HepG2 (cell line): ENCODE measurements around the gene CRHBP. TPM values are rescaled to one million over a fixed set of nuclear protein-coding genes. Genes with fewer than 3 reads are reported as not detected.

Experiments
- ATAC-seq: fragments of 200-7000 bp; cut with Tn5 transposase; 3 replicates; pipeline ENCODE4 v1.9.1; 2020; ENCODE audit warnings: mild to moderate bottlenecking, moderate library complexity
- BruUV-seq: library from RNA; stranded (reverse); fragments of 400-500 nt; replicated peaks from 2 replicates; lab custom pipeline; 2021; lab: Mats Ljungman, UMichigan
- CTCF ChIA-PET: fragments of 300-600 bp; formaldehyde crosslinking; extraction: SDS; loops from one replicate; lab custom pipeline; 2021; ENCODE audit warnings: low total read pairs, inconsistent platforms, low intra/inter-chr PET ratio; lab: Yijun Ruan, JAX
- POLR2A ChIA-PET: fragments of 350-600 bp; sonication (Branson Sonifier 250); formaldehyde crosslinking; loops from one replicate; lab custom pipeline; 2020; ENCODE audit warnings: antibody characterized with exemption, inconsistent platforms; lab: Yijun Ruan, JAX
- DNase-seq: peaks from one replicate; pipeline ENCODE4 v3.0.0-alpha.2; 2015; ENCODE audit warnings: low spot score
- FAIRE-seq: peaks from 3 replicates; lab custom pipeline; 2011; peaks lifted over from hg19 to GRCh38; lab: Jason Lieb, UNC
- H2AFZ ChIP-seq: one replicate; pipeline ENCODE4 v1.6.1; 2011; ENCODE audit warnings: low read length, inconsistent platforms
- H3K27ac ChIP-seq: fragments of 300-600 bp; 3 replicates; pipeline ENCODE4 v1.8.0; 2011; ENCODE audit warnings: mixed run types, mild to moderate bottlenecking, mixed read lengths, low read length, inconsistent platforms; ENCODE audit not compliant: insufficient read depth; ENCODE audit errors: extremely low read length
- H3K27me3 ChIP-seq, 2 experiments: fragments of 200-600 bp in 1 of 2; 2 replicates in 1 of 2; 3 replicates in 1 of 2; pipeline versions ENCODE4 v1.6.0 to v1.8.0; 2011; ENCODE audit warnings: low read length in 2 of 2, mild to moderate bottlenecking in 2 of 2, moderate library complexity in 2 of 2, inconsistent platforms in 1 of 2; ENCODE audit not compliant: insufficient read depth in 2 of 2, control insufficient read depth in 1 of 2
- H3K36me3 ChIP-seq, 2 experiments: fragments of 200-600 bp in 1 of 2; replicated peaks in 1 of 2; 2 replicates in 1 of 2; 3 replicates in 1 of 2; pipeline versions ENCODE4 v1.5.1 to v1.8.0; 2011; ENCODE audit warnings: low read length in 2 of 2, inconsistent platforms in 1 of 2; ENCODE audit not compliant: insufficient read depth in 2 of 2, control insufficient read depth in 1 of 2
- H3K4me1 ChIP-seq: 2 replicates; pipeline ENCODE4 v1.5.1; 2012; ENCODE audit warnings: low read length, inconsistent platforms; ENCODE audit not compliant: insufficient read depth
- H3K4me2 ChIP-seq: 2 replicates; pipeline ENCODE4 v1.6.0; 2011; ENCODE audit warnings: low read depth, low read length, inconsistent platforms
- H3K4me3 ChIP-seq, 3 experiments: fragments of 200-600 bp in 1 of 3; sonication (generic), shearing (Covaris generic) in 1 of 3; replicated peaks in 1 of 3; 2 replicates each; pipeline ENCODE4 v1.5.1; 2011 to 2016; ENCODE audit warnings: low read length in 3 of 3, inconsistent platforms in 2 of 3, low read depth in 2 of 3, mild to moderate bottlenecking in 2 of 3, control low read depth in 1 of 3, mixed read lengths in 1 of 3; ENCODE audit not compliant: insufficient read depth in 1 of 3
- H3K79me2 ChIP-seq: one replicate; pipeline ENCODE4 v1.6.1; 2011; ENCODE audit warnings: low read length, inconsistent platforms; ENCODE audit not compliant: insufficient read depth
- H3K9ac ChIP-seq: 2 replicates; pipeline ENCODE4 v1.6.0; 2011; ENCODE audit warnings: mild to moderate bottlenecking, low read depth, low read length, inconsistent platforms; ENCODE audit not compliant: insufficient read depth
- H3K9me3 ChIP-seq: 2 replicates; pipeline ENCODE4 v1.5.1; 2012; ENCODE audit warnings: mild to moderate bottlenecking, low read length
- H4K20me1 ChIP-seq: 2 replicates; pipeline ENCODE4 v1.6.0; 2011; ENCODE audit warnings: inconsistent platforms, mild to moderate bottlenecking, low read length, moderate library complexity; ENCODE audit not compliant: insufficient read depth
- ATF7 ChIP-seq, 2 experiments: fragments of 450-650 bp in 1 of 2; sonication (generic) in 1 of 2; formaldehyde crosslinking in 1 of 2; IDR thresholded peaks; 2 replicates each; pipeline versions ENCODE4 v1.4.0 to v1.6.1; 2016 to 2020; ENCODE audit warnings: antibody characterized with exemption in 1 of 2, mild to moderate bottlenecking in 1 of 2, missing genetic modification reagents in 1 of 2
- FOXO1 ChIP-seq: sonication (generic); formaldehyde crosslinking; IDR thresholded peaks from 2 replicates; pipeline ENCODE4 v1.4.0; 2020; ENCODE audit warnings: missing genetic modification reagents
- GABPB1 ChIP-seq: IDR thresholded peaks from 2 replicates; pipeline ENCODE4 v1.6.1; 2016; ENCODE audit warnings: mild to moderate bottlenecking, missing genetic modification reagents, moderate library complexity, missing compliant biosample characterization
- HNRNPK ChIP-seq: fragments of 200-400 bp; formaldehyde crosslinking; IDR thresholded peaks from 2 replicates; pipeline ENCODE4 v1.6.1; 2018; ENCODE audit warnings: low read length, low read depth, moderate library complexity, mild to moderate bottlenecking; ENCODE audit not compliant: poor library complexity, severe bottlenecking
- KDM3A ChIP-seq: IDR thresholded peaks from 2 replicates; pipeline ENCODE4 v1.6.1; 2018; ENCODE audit warnings: low read depth, missing compliant biosample characterization
- KDM5A ChIP-seq: fragments of 200-600 bp; sonication (generic); IDR thresholded peaks from 2 replicates; pipeline ENCODE4 v1.7.0; 2018; ENCODE audit warnings: antibody characterized with exemption, mild to moderate bottlenecking, low read length, borderline replicate concordance
- MAZ ChIP-seq, 2 experiments: sonication (generic) in 1 of 2; formaldehyde crosslinking in 1 of 2; IDR thresholded peaks; 2 replicates each; pipeline versions ENCODE4 v1.5.0 to v1.6.1; 2012 to 2020; ENCODE audit warnings: low read depth in 2 of 2, mild to moderate bottlenecking in 2 of 2, borderline replicate concordance in 1 of 2, improper control_type of control experiment in 1 of 2, low read length in 1 of 2, missing genetic modification reagents in 1 of 2, moderate library complexity in 1 of 2
- MTA1 ChIP-seq: sonication (generic); formaldehyde crosslinking; IDR thresholded peaks from 2 replicates; pipeline ENCODE4 v1.4.0; 2020; ENCODE audit warnings: missing genetic modification reagents, mild to moderate bottlenecking, borderline replicate concordance
- REL ChIP-seq: sonication (generic); formaldehyde crosslinking; conservative IDR thresholded peaks from 2 replicates; pipeline ENCODE4 v1.8.0; 2022; ENCODE audit warnings: mild to moderate bottlenecking, missing genetic modification reagents, moderate library complexity
- THRA ChIP-seq: sonication (generic); formaldehyde crosslinking; IDR thresholded peaks from 2 replicates; pipeline ENCODE4 v1.4.0; 2020; ENCODE audit warnings: missing genetic modification reagents, borderline replicate concordance
- ZFP36L1 ChIP-seq: sonication (generic); formaldehyde crosslinking; IDR thresholded peaks from 2 replicates; pipeline ENCODE4 v1.8.0; 2022; ENCODE audit warnings: mild to moderate bottlenecking, missing genetic modification reagents, moderate library complexity
- ZNF234 ChIP-seq: sonication (generic); formaldehyde crosslinking; conservative IDR thresholded peaks from 2 replicates; pipeline ENCODE4 v1.5.1; 2020; ENCODE audit warnings: mild to moderate bottlenecking, missing genetic modification reagents
- ZNF333 ChIP-seq: sonication (generic); formaldehyde crosslinking; IDR thresholded peaks from 2 replicates; pipeline ENCODE4 v1.4.0; 2020; ENCODE audit warnings: mild to moderate bottlenecking, missing genetic modification reagents, borderline replicate concordance
- ZNF773 ChIP-seq: sonication (generic); formaldehyde crosslinking; IDR thresholded peaks from 2 replicates; pipeline ENCODE4 v1.4.0; 2020; ENCODE audit warnings: missing genetic modification reagents, borderline replicate concordance
- WGBS: methylation state at CpG from one replicate; pipeline ENCODE4 v1.1.6; 2017; ENCODE audit warnings: low lambda C conversion rate; 5-methylcytosine and 5-hydroxymethylcytosine counted together
- in situ Hi-C: cut with HindIII; loops from 2 replicates; pipeline ENCODE4 v1.10.0; 2017; ENCODE audit warnings: low pct_unique_long_range_greater_than_20kb; ENCODE audit not compliant: extremely low pct_ligation_motif_present
- intact Hi-C: fragments of 100-400 bp; cut with micrococcal nuclease; formaldehyde crosslinking; loops from one replicate; pipeline ENCODE4 v1.10.0; 2022; ENCODE audit not compliant: unreplicated experiment
- polyA plus RNA-seq, 8 experiments: library from polyadenylated mRNA; depleted of rRNA in 3 of 8; stranded (reverse) in 7 of 8; unstranded in 1 of 8; fragments of >200 nt; fragmentation: Illumina TruSeq in 4 of 8; extraction: Trizol in 4 of 8; gene quantifications; 2 replicates each; pipeline versions ENCODE4 v1.2.1 to v1.2.3, GENCODE V29; 2011 to 2016; ENCODE audit warnings: low read depth in 4 of 8, missing spikeins in 1 of 8, mixed read lengths in 1 of 8; ENCODE audit not compliant: insufficient read depth in 1 of 8
- total RNA-seq, 5 experiments: library from RNA; depleted of rRNA; stranded (reverse); fragments of >200 nt; fragmentation: Illumina TruSeq; extraction: Trizol; gene quantifications; 2 replicates each; pipeline ENCODE4 v1.2.3, GENCODE V29; 2016; ENCODE audit warnings: low read depth in 1 of 5

The CRHBP gene
- total and polyA plus RNA-seq, 2 of the 13 experiments (the other 11 are each of a cell fraction or from before 2014, with no cell fraction given): not detected

DNA sequence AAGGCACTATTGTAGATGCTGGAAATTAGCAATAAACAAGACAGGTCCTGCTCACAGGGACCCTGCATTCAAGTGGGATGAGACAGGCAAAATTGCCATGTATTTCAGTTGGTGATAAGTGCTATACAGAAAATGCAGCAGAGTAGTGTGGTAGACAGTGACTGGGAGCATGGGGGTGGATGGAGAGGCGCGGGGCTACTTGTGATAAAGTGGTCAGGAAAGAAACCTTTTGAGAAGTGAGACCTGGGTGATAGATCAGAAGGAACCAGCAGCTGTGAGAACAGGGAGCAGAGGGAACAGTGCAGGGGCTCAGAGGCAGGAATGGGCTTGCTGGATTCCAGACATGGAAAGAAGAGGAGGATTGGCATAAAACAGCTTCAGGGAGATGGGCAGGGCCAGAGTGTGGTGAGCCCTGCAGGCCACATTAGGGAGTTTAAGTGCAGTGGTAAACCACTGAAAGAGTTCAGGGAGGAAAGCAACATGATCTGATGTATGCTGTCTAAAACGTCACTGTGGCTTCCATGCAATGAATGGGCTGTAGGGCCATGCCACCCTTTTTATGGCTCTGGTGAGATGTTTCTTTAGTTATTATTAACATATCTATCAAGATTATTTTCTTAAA is 7.3 kb downstream of the CRHBP start (continued):
- no peak for TF ChIP-seq MTA1 (CRISPR knock-in tag)

DNA sequence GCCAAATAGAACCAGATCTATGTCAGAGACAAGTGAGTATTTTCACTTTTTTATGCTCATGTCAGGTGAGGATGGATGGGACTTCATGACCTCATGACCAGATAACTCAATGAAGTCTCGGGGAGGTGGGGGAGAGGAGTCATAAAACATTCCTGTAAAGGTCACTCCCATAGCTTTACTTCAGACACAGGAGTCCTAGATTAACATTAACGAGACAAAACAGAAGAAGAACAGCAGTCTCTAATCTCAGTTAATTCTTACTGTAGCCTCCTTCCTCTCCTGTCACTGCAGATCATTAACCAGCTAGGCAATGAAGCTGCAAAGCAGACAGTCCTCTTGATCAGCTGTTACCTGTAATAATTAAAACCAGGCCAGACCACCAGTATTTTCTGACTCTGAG is 11.2 kb downstream of the CRHBP start:
- WGBS: 0% methylated on average over 2 of the region's 2 CpGs
- Histone ChIP-seq H3K27me3 (peaks cover 2 to 28% of the 10 kb centered on the region in 2 experiments; a peak in 4 of 5 replicates), H3K36me3 (no peaks in the 10 kb centered on the region), H2AFZ (no peak overlapping the region), H3K4me3 (no peak overlapping the region), H3K9ac (no peak overlapping the region), H3K4me1 (no peaks in the 10 kb centered on the region), H3K79me2 (no peaks in the 10 kb centered on the region), H3K27ac (no peak overlapping the region), H3K9me3 (no peaks in the 10 kb centered on the region), H4K20me1 (no peaks in the 10 kb centered on the region; the same call in 1 of the 2 replicates), H3K4me2 (no peak overlapping the region)
- FAIRE-seq: no peak
- intact Hi-C loops: no loop called here
- TF ChIP-seq ZNF773 (CRISPR knock-in tag) (no peak), KDM5A (no peak), KDM3A (CRISPR knock-in tag) (no peak), FOXO1 (CRISPR knock-in tag) (no peak)
- no peak for DNase-seq
- ChIA-PET CTCF (no interaction called here), POLR2A (no interaction called here)
- no TSS peak for BruUV-seq
- in situ Hi-C loops: no loop called here
- ATAC-seq: no peak

DNA sequence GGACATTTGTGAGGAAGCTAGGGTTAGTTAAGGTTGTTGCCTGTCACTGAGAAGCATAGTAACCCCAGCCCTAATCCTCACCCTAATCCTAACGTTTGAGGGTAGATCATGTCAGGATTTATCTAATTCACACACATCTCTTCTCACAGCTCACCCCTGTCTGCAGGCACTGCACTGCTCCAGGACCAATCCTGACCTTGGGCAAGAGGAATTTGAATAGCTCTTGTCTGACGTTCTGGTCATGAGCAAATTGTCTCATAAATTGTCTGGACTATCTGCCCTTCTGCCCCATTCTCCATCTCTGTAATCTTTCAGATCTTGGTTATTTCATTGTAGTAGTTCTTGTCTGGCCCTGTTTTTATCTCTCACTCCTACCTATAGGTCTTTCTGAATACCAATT is 18.7 kb downstream of the CRHBP start:
- no peak overlapping the region for H3K9ac ChIP-seq
- intact Hi-C loops: no loop called here
- H3K4me3 ChIP-seq: no peak overlapping the region
- ATAC-seq (no peak), FAIRE-seq (no peak), DNase-seq (no peak)
- H3K27ac ChIP-seq: no peak overlapping the region
- no peaks in the 10 kb centered on the region for H3K36me3 ChIP-seq
- H3K79me2 ChIP-seq: no peaks in the 10 kb centered on the region
- 0 out of 5 replicates have a peak, but pooled peaks cover 0 to 6% of the 10 kb centered on the region in 2 experiments for H3K27me3 ChIP-seq
- no peak overlapping the region for H3K4me2 ChIP-seq
- WGBS: 0% methylated on average over 2 of the region's 2 CpGs
- CTCF ChIA-PET: no interaction called here
- no peak overlapping the region for H2AFZ ChIP-seq
- BruUV-seq: no TSS peak
- POLR2A ChIA-PET: interaction anchor here (0.6 kb wide), 1 partner anchor 396 kb away, joined by 3 read pairs; no protein-coding TSS in a partner anchor
- H3K4me1 ChIP-seq: no peaks in the 10 kb centered on the region
- in situ Hi-C loops: no loop called here
- H3K9me3 ChIP-seq: no peaks in the 10 kb centered on the region
- H4K20me1 ChIP-seq: no peaks in the 10 kb centered on the region
- TF ChIP-seq ZNF333 (no peak), ZNF234 (CRISPR knock-in tag) (no peak), GABPB1 (no peak), ATF7 (IDR thresholded peaks at IDR 0.05) (no peak), ATF7 (CRISPR knock-in tag; IDR thresholded peaks at IDR 0.05) (no peak), REL (CRISPR knock-in tag) (no peak), ZFP36L1 (no peak), MAZ (IDR thresholded peaks at IDR 0.05; ENCODE audit: borderline replicate concordance, low read depth, low read length) (no peak), MAZ (CRISPR knock-in tag; IDR thresholded peaks at IDR 0.05; ENCODE audit: low read depth) (no peak), THRA (CRISPR knock-in tag) (no peak), HNRNPK (no peak)
